Stimulated activated CD8-positive, alpha-beta memory T cell treated with anti-CD3 and anti-CD28 coated beads, Interleukin-7, amount 100 ng/mL, for 1 hour (primary cell): Measurements from ENCODE around the gene EFCAB6.
"Not testable (repeated sequence)": the region's sequence is repeated elsewhere in the genome, so short reads cannot be mapped to it uniquely, and the experiment has no call there.

Experiments
- DNase-seq, 2 donors: peaks; one replicate each; pipeline ENCODE4 v3.0.0-alpha.2; 2020; ENCODE audit warnings: low read depth in 2 of 2

EFCAB6 gene

DNA sequence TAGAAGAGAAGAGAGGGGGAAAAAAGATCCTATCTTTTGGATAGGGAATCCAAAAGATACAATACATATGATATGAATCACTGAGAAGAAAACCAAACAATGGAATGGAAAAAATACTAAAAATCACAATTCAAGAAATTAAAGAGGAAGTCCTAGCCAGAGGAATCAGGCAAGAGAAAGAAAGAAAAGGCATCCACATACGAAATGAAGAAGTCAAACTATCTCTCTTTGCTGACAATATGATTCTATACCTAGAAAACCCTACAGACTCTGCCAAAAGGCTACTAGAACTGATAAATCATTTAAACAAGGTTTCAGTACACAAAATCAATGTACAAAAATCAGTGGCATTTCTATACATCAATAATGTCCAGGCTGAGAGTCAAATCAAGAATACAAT is 91.4 kb downstream of the EFCAB6 start:
- DNase-seq: no peak

GRCh38 chr22:43714104-43714503 is 98.0 kb downstream of the EFCAB6 start:
- DNase-seq: no peak

GRCh38 chr22:43711681-43712080 is 100.4 kb downstream of the EFCAB6 start:
- no peak for DNase-seq

DNA sequence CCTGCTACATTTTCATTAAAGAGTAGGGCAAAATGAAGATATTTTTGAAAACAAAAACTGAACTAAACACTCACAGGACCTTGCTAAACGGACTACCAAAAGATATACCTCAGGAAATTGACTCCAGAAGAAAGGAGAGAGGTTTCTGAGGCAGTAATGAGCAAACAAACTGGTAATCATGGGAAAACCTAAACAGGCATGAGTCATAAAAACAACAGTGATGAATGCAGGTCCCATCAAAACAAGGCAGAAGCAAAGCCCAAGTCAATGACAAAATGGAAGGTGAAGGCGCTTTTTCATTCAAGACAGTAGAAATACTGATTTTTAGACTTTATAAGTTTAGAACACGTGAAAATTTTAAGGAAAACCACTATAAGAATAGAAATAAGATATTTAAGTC is 104.5 kb downstream of the EFCAB6 start:
- no peak for DNase-seq

GRCh38 chr22:43706571-43707328 is 105.4 kb downstream of the EFCAB6 start:
- DNase-seq: no peak

GRCh38 chr22:43706151-43706550 is 106.0 kb downstream of the EFCAB6 start:
- no peak for DNase-seq

DNA sequence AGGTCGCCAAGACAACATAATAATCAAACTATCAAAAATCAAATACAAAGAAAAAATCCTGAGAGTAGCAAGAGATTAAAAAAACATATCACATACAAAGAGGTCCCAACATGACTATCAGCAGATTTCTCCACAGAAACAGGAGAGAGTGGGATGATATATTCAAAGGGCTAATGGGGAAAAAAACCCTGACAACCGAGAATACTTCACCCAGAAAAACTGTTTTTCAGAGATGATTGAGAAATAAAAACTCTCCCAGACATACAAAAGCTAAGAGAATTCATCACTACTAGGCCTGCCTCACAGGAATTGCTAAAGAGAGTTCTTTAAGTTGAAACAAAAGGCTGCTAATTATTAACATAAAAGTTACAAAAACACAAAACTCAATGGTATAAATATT is 108.1 kb downstream of the EFCAB6 start:
- DNase-seq: no peak

DNA sequence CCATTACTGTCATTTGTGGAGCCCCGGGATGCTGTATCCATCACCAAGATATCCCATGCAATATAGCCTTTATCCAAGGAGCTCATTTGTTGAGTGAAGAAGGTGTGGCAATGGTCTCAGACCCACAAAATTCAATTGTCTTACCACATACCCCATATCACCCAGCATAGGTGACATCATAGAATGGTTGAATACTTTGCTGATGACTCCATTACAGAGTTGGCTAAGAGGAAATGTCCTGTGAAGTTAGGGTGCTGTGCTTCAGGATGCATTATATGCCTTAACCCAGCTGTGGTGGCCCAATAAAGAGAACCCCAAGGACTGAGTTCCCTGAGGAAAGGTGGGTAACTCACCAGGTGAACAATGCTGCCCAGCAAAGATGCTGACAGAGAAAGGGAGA is 113.7 kb downstream of the EFCAB6 start:
- DNase-seq: no peak

DNA sequence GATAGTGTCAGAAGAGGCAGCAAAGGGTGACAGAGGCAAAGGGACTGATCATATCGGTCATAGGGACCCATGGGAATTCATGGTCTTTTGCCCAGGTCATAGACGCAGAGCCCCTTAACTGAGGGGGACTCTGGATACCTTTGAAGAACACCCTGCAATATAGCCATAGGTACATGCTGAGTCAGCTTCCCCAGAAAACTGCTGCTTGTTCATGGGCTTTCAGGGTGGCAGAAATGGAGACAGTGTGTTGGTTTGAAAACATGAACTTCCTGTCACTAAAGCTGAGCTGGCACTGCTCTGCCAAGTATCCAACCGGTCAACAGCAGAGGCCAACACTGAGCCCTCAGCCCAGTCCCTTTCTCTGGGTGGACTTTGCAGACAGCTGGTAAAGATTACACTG is 114.2 kb downstream of the EFCAB6 start:
- DNase-seq: no peak

GRCh38 chr22:43693249-43693648 is 118.9 kb downstream of the EFCAB6 start:
- no peak for DNase-seq

- no peak for DNase-seq
Measured at GRCh38 chr22:43689356-43689755, 122.7 kb downstream of the EFCAB6 start.

DNA sequence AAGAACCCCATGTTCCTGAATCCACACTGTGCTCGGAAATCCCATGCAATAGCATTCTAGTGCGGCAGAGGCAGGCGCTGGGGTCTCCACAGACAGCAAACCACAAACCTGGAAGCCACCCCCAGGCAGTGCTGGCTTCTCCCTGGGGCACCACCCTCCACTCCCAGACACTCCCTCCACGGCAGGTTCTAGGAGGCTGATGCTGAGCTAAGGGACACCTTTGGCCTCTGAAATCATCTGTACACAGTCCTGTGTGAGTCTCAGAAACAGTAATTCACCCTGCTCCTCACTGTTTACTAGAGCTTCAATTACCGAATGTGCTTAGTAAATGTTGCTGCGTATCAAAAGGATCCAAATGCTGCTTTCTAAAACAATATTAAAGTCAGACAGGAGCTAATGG is 129.3 kb downstream of the EFCAB6 start:
- no peak for DNase-seq

- DNase-seq: no peak
Measured at GRCh38 chr22:43681731-43682360, 130.3 kb downstream of the EFCAB6 start.

- DNase-seq: no peak
Measured at GRCh38 chr22:43670513-43670912, 141.6 kb downstream of the EFCAB6 start.

- no peak for DNase-seq
Measured at GRCh38 chr22:43669190-43669589, 142.9 kb downstream of the EFCAB6 start.

DNA sequence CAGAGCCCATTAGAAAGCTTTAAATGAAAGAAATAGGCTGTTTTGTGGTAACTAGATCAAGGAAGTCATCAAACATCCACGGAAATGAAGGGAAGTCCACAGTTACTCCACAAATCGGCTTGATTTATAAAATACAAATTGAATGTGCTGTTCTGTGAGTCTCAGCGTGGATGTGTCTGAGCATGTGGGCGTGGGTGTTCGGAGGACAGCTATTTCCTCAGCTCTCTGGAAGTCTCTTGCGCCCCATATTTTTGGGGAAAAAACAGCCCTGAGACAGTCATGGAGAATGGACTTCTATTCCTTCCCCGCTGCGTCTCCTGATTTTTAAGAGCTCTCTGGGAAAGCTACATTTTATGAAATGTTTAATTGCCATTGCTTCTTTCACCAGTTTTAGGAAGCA is 144.4 kb downstream of the EFCAB6 start:
- no peak for DNase-seq

DNA sequence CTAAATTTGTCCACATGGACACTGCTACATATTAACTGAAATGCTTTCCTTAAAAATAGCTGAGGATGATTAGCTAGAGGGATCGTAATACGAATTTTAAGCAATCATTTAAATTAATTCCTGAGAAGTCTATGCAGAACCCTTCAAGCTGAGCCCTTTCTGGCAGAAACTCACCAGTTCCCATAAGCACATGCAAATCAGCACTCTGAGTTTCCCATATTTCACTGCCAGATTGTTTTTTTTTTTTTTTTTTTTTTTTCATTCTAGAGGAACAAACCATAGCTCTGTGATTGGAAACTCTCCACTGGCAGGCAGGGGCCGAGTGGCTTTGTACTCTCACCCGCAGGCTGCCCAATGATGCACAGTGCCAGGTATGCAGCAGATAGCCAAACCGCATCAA is 145.6 kb downstream of the EFCAB6 start:
- no peak for DNase-seq

GRCh38 chr22:43658823-43659222 is 153.3 kb downstream of the EFCAB6 start:
- no peak for DNase-seq

GRCh38 chr22:43656581-43656980 is 155.5 kb downstream of the EFCAB6 start:
- DNase-seq: not testable (repeated sequence)

GRCh38 chr22:43654271-43654670 is 157.8 kb downstream of the EFCAB6 start:
- no peak for DNase-seq

- DNase-seq: no peak
Measured at GRCh38 chr22:43652845-43653244, 159.3 kb downstream of the EFCAB6 start.

GRCh38 chr22:43643387-43643786 is 168.7 kb downstream of the EFCAB6 start:
- no peak for DNase-seq

DNA sequence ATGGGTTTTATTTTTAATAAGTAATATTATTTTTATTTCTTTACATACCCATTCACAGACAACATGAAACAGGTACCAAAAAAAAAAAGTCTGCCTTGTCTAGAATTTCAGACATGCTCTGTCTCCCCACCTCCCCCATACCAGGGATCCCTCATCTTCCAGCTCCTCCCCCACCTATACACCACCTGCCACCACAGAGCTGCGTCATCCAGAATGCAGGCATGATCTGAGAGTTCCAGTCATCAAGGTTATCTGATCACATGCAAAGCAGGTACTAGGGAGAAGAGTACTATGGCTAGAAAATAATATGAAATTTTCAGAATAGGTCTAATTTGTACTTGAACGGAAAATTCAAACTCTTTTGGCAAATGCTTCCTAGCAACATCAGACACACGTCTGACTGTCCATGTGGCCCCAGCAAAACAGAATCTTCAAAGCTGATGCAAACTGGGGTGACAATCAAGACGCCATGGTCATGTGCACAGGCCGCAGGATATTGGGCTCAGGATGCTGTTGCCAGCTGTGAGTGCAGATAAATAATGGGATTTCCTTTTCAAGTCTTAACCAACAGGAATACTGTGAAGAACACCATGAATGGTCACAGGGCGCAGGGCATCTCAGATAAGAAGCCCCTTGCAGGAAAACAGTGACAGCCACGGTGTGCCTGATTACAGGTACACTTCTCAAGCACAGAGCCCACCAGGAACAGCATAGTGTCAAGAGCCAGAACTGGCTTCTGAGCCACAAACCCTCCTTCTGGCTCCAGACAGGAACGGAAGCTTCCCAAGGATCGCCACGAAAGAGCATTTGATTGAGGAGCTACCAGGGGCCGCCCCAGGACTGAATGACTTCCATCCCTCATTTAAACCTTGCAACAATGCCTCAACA is 169.5 kb downstream of the EFCAB6 start:
- no peak for DNase-seq
